ENCODE measurements around the gene DMRTB1. TPM values are rescaled to one million over a fixed set of nuclear protein-coding genes. Genes with fewer than 3 reads are reported as not detected.

DMRTB1 gene
- total RNA-seq, 1 donor from 2014 or later, result not detected

- DNase-seq (ENCODE audit: low spot score), result no peak
Measured at GRCh38 chr1:53435151-53435550, 24.0 kb upstream of the DMRTB1 start.

- no peak for DNase-seq (ENCODE audit: low spot score)
Measured at GRCh38 chr1:53438427-53439336, 20.5 kb upstream of the DMRTB1 start.

- DNase-seq (ENCODE audit: low spot score), result no peak
Measured at GRCh38 chr1:53439337-53440207, 19.6 kb upstream of the DMRTB1 start.

GRCh38 chr1:53440633-53441032 lies 18.6 kb upstream of the DMRTB1 start:
- no peak for DNase-seq (ENCODE audit: low spot score)

GRCh38 chr1:53442299-53442698 lies 16.9 kb upstream of the DMRTB1 start:
- DNase-seq (ENCODE audit: low spot score), result no peak

- DNase-seq (ENCODE audit: low spot score), result no peak
Measured at GRCh38 chr1:53446051-53446450, 13.1 kb upstream of the DMRTB1 start.

GRCh38 chr1:53447413-53447812 lies 11.8 kb upstream of the DMRTB1 start:
- no peak for DNase-seq (ENCODE audit: low spot score)

- no peak for DNase-seq (ENCODE audit: low spot score)
Measured at GRCh38 chr1:53448241-53448841, 10.9 kb upstream of the DMRTB1 start.

- DNase-seq (ENCODE audit: low spot score), result no peak
Measured at GRCh38 chr1:53449021-53449420, 10.2 kb upstream of the DMRTB1 start.

- DNase-seq (ENCODE audit: low spot score), result no peak
Measured at GRCh38 chr1:53449693-53450092, 9.5 kb upstream of the DMRTB1 start.

- no peak for DNase-seq (ENCODE audit: low spot score)
Measured at GRCh38 chr1:53450225-53450624, 9.0 kb upstream of the DMRTB1 start.

GRCh38 chr1:53454019-53454418 lies 5.2 kb upstream of the DMRTB1 start:
- no peak for DNase-seq (ENCODE audit: low spot score)

GRCh38 chr1:53455364-53455991 lies 3.7 kb upstream of the DMRTB1 start:
- DNase-seq (ENCODE audit: low spot score), result no peak

- no peak for DNase-seq (ENCODE audit: low spot score)
Measured at GRCh38 chr1:53458634-53459033, 565 bp upstream of the DMRTB1 start.

GRCh38 chr1:53460211-53460634 lies 1.0 kb downstream of the DMRTB1 start:
- no peak for DNase-seq (ENCODE audit: low spot score)

GRCh38 chr1:53460666-53461322 lies 1.6 kb downstream of the DMRTB1 start:
- no peak for DNase-seq (ENCODE audit: low spot score)

GRCh38 chr1:53461323-53462044 lies 2.3 kb downstream of the DMRTB1 start:
- no peak for DNase-seq (ENCODE audit: low spot score)

GRCh38 chr1:53462193-53462592 lies 3.0 kb downstream of the DMRTB1 start:
- DNase-seq (ENCODE audit: low spot score), result no peak

- no peak for DNase-seq (ENCODE audit: low spot score)
Measured at GRCh38 chr1:53462769-53463501, 3.7 kb downstream of the DMRTB1 start.

Data from ureter (tissue), 1 donor.